Lower leg skin (tissue), 3 donors: ENCODE data around the gene UNC5A.

ENCODE experiments used
- CTCF ChIP-seq, 3 donors: fragments of 450-650 bp; IDR thresholded peaks; one replicate each; pipeline ENCODE4 v1.5.1; 2016; ENCODE audit warnings: antibody characterized with exemption in 3 of 3, mild to moderate bottlenecking in 3 of 3, moderate library complexity in 2 of 3
- POLR2A ChIP-seq, 2 donors: fragments of 450-650 bp; IDR thresholded peaks; one replicate each; pipeline ENCODE4 v1.6.1; 2016 to 2017; ENCODE audit warnings: antibody characterized with exemption in 2 of 2, mild to moderate bottlenecking in 1 of 2, moderate library complexity in 1 of 2

- TF ChIP-seq CTCF (IDR thresholded peaks at IDR 0.05) = no peak
- no peak for TF ChIP-seq POLR2A (IDR thresholded peaks at IDR 0.05)
Observed at GRCh38 chr5:176788941-176789872, 21.2 kb upstream of the UNC5A start.
